Measurements from ENCODE around the gene PDCD11. TPM values are rescaled to one million over a fixed set of nuclear protein-coding genes. Genes with fewer than 3 reads are reported as not detected.

The PDCD11 gene
- polyA plus RNA-seq (2011; rRNA removed) (32.6 and 37.5 TPM in 2 replicates), polyA plus RNA-seq (2017; fragmentation: RNase III; extraction: RNeasy Plus Mini Kit Qiagen cat#74134 plus additional on column Dnase treatment) (23.5 to 30.8 TPM (median 26.2 TPM) in 3 replicates), polyA minus RNA-seq (2011; rRNA and poly(A)+ RNA removed) (81.2 and 88.2 TPM in 2 replicates)
- 20.3 and 21.3 TPM in 2 replicates for polyA plus RNA-seq (2012; cell fraction: cytosol; rRNA removed)
- 58.3 and 59.8 TPM in 2 replicates for polyA plus RNA-seq (2012; cell fraction: nucleus; rRNA removed)

DNA sequence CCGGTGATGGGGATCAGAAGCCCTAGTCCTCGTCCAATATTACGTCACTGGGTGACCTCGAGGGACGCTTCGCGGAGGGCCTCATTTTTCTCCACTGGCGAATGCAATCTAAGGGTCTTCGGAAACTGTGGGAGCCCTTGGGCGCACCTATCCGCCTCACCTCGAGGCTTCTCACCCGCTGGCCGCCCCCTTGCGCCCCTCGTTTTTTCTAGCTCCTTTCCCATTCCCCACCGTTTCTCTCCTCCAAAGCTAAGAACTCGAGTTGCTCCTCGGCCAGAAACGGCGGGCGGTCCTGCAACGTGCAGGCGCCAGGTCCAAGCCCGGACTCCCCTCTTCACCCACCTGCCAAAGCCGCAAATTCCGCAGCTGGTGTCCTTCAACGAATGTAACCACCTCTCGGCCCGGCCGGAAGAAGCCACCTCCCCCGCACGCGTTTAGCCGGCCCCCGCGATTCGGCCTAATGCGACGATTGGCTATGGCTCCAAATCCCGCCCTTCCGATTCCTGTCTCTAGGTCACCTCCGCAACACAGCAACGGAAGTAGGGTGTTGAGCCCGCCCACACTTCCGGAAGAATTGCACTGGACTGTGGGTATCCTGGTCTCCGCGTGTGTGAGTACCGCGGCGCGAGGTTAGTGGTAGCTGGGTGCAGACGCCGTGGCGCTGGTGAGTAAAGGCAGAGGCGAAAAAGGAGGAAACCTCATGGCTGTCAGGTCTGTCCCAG is at the start of gene PDCD11, which contains the start of gene ATP5MK:
Gene PDCD11 (plus strand): TSS at position 560 of the 722 bp plus-strand sequence. CDS start 1,801 bp downstream, outside the sequence.
Gene ATP5MK (minus strand): TSS at position 409 of the 722 bp plus-strand sequence. CDS start 4,018 bp downstream, outside the sequence.
- Histone ChIP-seq H3K4me3 (peak within 1 kb of the TSS; percentile 88), H3K4me2 (peak within 1 kb of the TSS; percentile 98), H3K9me3 (no peaks in the 10 kb centered on the region), H3K27ac (peak within 1 kb of the TSS; percentile 90 to 96), H3K4me1 (peaks cover 28% of the 10 kb centered on the region)
- ChIA-PET CTCF (interaction anchor here (0.9 to 2.0 kb wide), 5 partner anchors 9 to 197 kb away, joined by 3 to 11 read pairs (median 4); partner anchors contain the start of gene TAF5), POLR2A (interaction anchor here (0.5 to 1.7 kb wide), 3 partner anchors 8 to 1282 kb away, joined by 3 to 7 read pairs (median 5); partner anchors contain the start of gene TAF5)
- peak; percentile 57; the same call in 1 of the 2 replicates for TF ChIP-seq RFX5 (IDR thresholded peaks at IDR 0.05)
- TF ChIP-seq, protein P1, sequence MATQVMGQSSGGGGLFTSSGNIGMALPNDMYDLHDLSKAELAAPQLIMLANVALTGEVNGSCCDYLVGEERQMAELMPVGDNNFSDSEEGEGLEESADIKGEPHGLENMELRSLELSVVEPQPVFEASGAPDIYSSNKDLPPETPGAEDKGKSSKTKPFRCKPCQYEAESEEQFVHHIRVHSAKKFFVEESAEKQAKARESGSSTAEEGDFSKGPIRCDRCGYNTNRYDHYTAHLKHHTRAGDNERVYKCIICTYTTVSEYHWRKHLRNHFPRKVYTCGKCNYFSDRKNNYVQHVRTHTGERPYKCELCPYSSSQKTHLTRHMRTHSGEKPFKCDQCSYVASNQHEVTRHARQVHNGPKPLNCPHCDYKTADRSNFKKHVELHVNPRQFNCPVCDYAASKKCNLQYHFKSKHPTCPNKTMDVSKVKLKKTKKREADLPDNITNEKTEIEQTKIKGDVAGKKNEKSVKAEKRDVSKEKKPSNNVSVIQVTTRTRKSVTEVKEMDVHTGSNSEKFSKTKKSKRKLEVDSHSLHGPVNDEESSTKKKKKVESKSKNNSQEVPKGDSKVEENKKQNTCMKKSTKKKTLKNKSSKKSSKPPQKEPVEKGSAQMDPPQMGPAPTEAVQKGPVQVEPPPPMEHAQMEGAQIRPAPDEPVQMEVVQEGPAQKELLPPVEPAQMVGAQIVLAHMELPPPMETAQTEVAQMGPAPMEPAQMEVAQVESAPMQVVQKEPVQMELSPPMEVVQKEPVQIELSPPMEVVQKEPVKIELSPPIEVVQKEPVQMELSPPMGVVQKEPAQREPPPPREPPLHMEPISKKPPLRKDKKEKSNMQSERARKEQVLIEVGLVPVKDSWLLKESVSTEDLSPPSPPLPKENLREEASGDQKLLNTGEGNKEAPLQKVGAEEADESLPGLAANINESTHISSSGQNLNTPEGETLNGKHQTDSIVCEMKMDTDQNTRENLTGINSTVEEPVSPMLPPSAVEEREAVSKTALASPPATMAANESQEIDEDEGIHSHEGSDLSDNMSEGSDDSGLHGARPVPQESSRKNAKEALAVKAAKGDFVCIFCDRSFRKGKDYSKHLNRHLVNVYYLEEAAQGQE (IDR thresholded peaks at IDR 0.05), result no peak
- TF ChIP-seq KDM5A (IDR thresholded peaks at IDR 0.05), result 0 out of 2 replicates have a peak, but pooled peaks have one; percentile 27
- peak; percentile 89; the same call in 1 of the 2 replicates for TF ChIP-seq MYC (IDR thresholded peaks at IDR 0.05; ENCODE audit: borderline replicate concordance, low read length)
- TF ChIP-seq, protein P2, sequence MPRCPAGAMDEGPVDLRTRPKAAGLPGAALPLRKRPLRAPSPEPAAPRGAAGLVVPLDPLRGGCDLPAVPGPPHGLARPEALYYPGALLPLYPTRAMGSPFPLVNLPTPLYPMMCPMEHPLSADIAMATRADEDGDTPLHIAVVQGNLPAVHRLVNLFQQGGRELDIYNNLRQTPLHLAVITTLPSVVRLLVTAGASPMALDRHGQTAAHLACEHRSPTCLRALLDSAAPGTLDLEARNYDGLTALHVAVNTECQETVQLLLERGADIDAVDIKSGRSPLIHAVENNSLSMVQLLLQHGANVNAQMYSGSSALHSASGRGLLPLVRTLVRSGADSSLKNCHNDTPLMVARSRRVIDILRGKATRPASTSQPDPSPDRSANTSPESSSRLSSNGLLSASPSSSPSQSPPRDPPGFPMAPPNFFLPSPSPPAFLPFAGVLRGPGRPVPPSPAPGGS (IDR thresholded peaks at IDR 0.05), result peak; percentile 93
- TF ChIP-seq CBX8 (IDR thresholded peaks at IDR 0.05), result no peak
- TF ChIP-seq GATA3 (IDR thresholded peaks at IDR 0.05; ENCODE audit: borderline replicate concordance), result 0 out of 2 replicates have a peak, but pooled peaks have one; percentile 38
- peak; percentile 59 to 77; a peak in 3 of 5 replicates for TF ChIP-seq JUN (IDR thresholded peaks at IDR 0.05)
- TF ChIP-seq BHLHE40 (IDR thresholded peaks at IDR 0.05; ENCODE audit: low read depth, low read length), result no peak
- TF ChIP-seq, protein P3, sequence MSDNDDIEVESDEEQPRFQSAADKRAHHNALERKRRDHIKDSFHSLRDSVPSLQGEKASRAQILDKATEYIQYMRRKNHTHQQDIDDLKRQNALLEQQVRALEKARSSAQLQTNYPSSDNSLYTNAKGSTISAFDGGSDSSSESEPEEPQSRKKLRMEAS (IDR thresholded peaks at IDR 0.05), result peak; percentile 98
- peak; percentile 94 for TF ChIP-seq POLR2A (IDR thresholded peaks at IDR 0.05; ENCODE audit: low read length)
- TF ChIP-seq PBX3 (IDR thresholded peaks at IDR 0.05), result peak; percentile 8; the same call in 1 of the 2 replicates
- TF ChIP-seq, protein P4, sequence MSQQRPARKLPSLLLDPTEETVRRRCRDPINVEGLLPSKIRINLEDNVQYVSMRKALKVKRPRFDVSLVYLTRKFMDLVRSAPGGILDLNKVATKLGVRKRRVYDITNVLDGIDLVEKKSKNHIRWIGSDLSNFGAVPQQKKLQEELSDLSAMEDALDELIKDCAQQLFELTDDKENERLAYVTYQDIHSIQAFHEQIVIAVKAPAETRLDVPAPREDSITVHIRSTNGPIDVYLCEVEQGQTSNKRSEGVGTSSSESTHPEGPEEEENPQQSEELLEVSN (IDR thresholded peaks at IDR 0.05; ENCODE audit: borderline replicate concordance, low read depth), result peak; percentile 82
- no peak for TF ChIP-seq HOXA7 (CRISPR knock-in tag; IDR thresholded peaks at IDR 0.05)
- DNase-seq (ENCODE audit: low read depth in 1 of 2, low spot score in 1 of 2) (peak; percentile 97 to 98), ATAC-seq (peak; percentile 100), FAIRE-seq (no peak)
- WGBS (ENCODE audit: missing lambda C conversion rate), result 1% methylated on average over 51 of the region's 56 CpGs

DNA sequence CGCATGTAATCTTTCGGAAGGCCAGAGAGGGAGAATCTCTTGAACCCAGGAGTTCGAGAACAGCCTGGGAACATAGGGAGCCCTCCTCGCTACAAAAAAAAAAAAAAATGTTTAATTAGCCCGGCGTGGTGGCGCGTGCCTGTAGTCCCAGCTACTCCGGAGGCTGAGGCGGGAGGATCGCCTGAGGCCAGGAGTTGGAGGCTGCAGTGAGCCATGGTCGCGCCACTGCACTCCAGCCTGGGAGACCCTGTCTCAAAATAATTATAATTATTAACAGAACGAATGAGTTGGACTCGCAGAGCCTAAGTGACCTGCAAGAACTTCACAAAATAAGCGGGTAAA is 46.3 kb upstream of the PDCD11 start:
- POLR2A ChIA-PET, result interaction anchor here (1.9 to 2.6 kb wide), 2 partner anchors 10 to 18 kb away, joined by 6 to 8 read pairs; partner anchors contain the start of gene TAF5
- Histone ChIP-seq H3K4me1 (peaks cover 10% of the 10 kb centered on the region; the same call in 2 of the 3 replicates), H3K27ac (peak overlapping the region; percentile 88 to 97), H3K4me3 (peak overlapping the region; percentile 76), H3K9me3 (no peaks in the 10 kb centered on the region), H3K4me2 (peak overlapping the region; percentile 84)
- CTCF ChIA-PET, result interaction anchor here (0.8 to 2.3 kb wide), 3 partner anchors 10 to 17 kb away, joined by 3 to 12 read pairs (median 3); no protein-coding TSS in a partner anchor
- WGBS (ENCODE audit: missing lambda C conversion rate), result 36% methylated on average over 16 of the region's 16 CpGs
- DNase-seq (ENCODE audit: low read depth in 1 of 2, low spot score in 1 of 2) (no peak), FAIRE-seq (no peak), ATAC-seq (no peak; a peak in 1 of 6 replicates)
- TF ChIP-seq FOSB (CRISPR knock-in tag; IDR thresholded peaks at IDR 0.05), result no peak
- TF ChIP-seq CTCF (IDR thresholded peaks at IDR 0.05), result no peak
- TF ChIP-seq KDM1A (IDR thresholded peaks at IDR 0.05; ENCODE audit: low read depth), result peak; percentile 56
- 0 out of 2 replicates have a peak, but pooled peaks have one; percentile 39 for TF ChIP-seq CHD4 (IDR thresholded peaks at IDR 0.05; ENCODE audit: borderline replicate concordance)
- TF ChIP-seq HOXB5 (CRISPR knock-in tag; IDR thresholded peaks at IDR 0.05), result no peak
- TF ChIP-seq, protein P5, sequence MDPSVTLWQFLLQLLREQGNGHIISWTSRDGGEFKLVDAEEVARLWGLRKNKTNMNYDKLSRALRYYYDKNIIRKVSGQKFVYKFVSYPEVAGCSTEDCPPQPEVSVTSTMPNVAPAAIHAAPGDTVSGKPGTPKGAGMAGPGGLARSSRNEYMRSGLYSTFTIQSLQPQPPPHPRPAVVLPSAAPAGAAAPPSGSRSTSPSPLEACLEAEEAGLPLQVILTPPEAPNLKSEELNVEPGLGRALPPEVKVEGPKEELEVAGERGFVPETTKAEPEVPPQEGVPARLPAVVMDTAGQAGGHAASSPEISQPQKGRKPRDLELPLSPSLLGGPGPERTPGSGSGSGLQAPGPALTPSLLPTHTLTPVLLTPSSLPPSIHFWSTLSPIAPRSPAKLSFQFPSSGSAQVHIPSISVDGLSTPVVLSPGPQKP (IDR thresholded peaks at IDR 0.05; ENCODE audit: low read depth, low read length), result no peak
- no peak for TF ChIP-seq ESRRA (IDR thresholded peaks at IDR 0.05; ENCODE audit: borderline replicate concordance, low read length)
- no peak for TF ChIP-seq CHD2 (IDR thresholded peaks at IDR 0.05; ENCODE audit: low read length, partially characterized antibody)
- TF ChIP-seq PHF8 (IDR thresholded peaks at IDR 0.05; ENCODE audit: borderline replicate concordance, low read depth), result peak; percentile 33; the same call in 1 of the 2 replicates
- no peak for TF ChIP-seq CBX8 (IDR thresholded peaks at IDR 0.05)
